WERI-Rb-1 (cell line): ENCODE results near the gene C3orf49.

Experiments used
- DNase-seq: peaks from one replicate; pipeline ENCODE4 v3.0.0-alpha.2; 2020
- H3K27ac ChIP-seq: fragments of 250-450 bp; sonication (Bioruptor Pico); 2 replicates; pipeline ENCODE4 v1.5.1; 2020; ENCODE audit warnings: mild to moderate bottlenecking, moderate library complexity
- H3K27me3 ChIP-seq: fragments of 250-450 bp; sonication (Bioruptor Pico); 2 replicates; pipeline ENCODE4 v1.5.1; 2021; ENCODE audit warnings: mild to moderate bottlenecking, low read depth, moderate library complexity; ENCODE audit not compliant: insufficient read depth, severe bottlenecking
- H3K36me3 ChIP-seq: fragments of 250-450 bp; sonication (Bioruptor Pico); 2 replicates; pipeline ENCODE4 v1.5.1; 2020; ENCODE audit warnings: mild to moderate bottlenecking, moderate library complexity
- H3K4me3 ChIP-seq: 2 replicates; pipeline ENCODE4 v1.5.1; 2011; ENCODE audit warnings: low read depth, mild to moderate bottlenecking, control low read depth, low read length
- H3K9me3 ChIP-seq: fragments of 250-450 bp; sonication (Bioruptor Pico); 2 replicates; pipeline ENCODE4 v1.5.1; 2021; ENCODE audit warnings: mild to moderate bottlenecking, moderate library complexity; ENCODE audit not compliant: severe bottlenecking
- CTCF ChIP-seq: IDR thresholded peaks from 2 replicates; pipeline ENCODE4 v1.5.1; 2011; ENCODE audit warnings: low read depth, mild to moderate bottlenecking, control low read depth, inconsistent platforms, low read length

C3orf49 gene

GRCh38 chr3:63863150-63864007, 44.3 kb downstream of the C3orf49 start, which contains the start of the genes ATXN7 and THOC7:
ATXN7 (plus strand) TSS chr3:63863867; CDS start chr3:63912599, 48,732 bp downstream.
THOC7 (minus strand) TSS chr3:63863805; CDS start chr3:63863790, 15 bp downstream.
- peak within 1 kb of the TSS; percentile 98 for H3K27ac ChIP-seq
- DNase-seq = peak; percentile 79
- H3K9me3 ChIP-seq = no peaks in the 10 kb centered on the region
- peaks cover 19% of the 10 kb centered on the region for H3K36me3 ChIP-seq
- H3K27me3 ChIP-seq = no peaks in the 10 kb centered on the region
- no peak for TF ChIP-seq CTCF
- peak within 1 kb of the TSS; percentile 97 for H3K4me3 ChIP-seq

GRCh38 chr3:63864008-63864964, 45.2 kb downstream of the C3orf49 start:
- Histone ChIP-seq H3K9me3 (no peaks in the 10 kb centered on the region), H3K36me3 (peaks cover 19% of the 10 kb centered on the region), H3K4me3 (peak overlapping the region; percentile 84), H3K27me3 (no peaks in the 10 kb centered on the region), H3K27ac (peak overlapping the region; percentile 86)
- peak; percentile 23 for DNase-seq
- no peak for TF ChIP-seq CTCF

- H3K36me3 ChIP-seq = peaks cover 19% of the 10 kb centered on the region
- no peaks in the 10 kb centered on the region for H3K9me3 ChIP-seq
- no peaks in the 10 kb centered on the region for H3K27me3 ChIP-seq
- H3K27ac ChIP-seq = no peak overlapping the region; the same call in 1 of the 2 replicates
- no peak for DNase-seq
- H3K4me3 ChIP-seq = peak overlapping the region; percentile 84
- no peak for TF ChIP-seq CTCF
Observed at GRCh38 chr3:63864965-63865327, 45.8 kb downstream of the C3orf49 start.

GRCh38 chr3:63867225-63867624, 48.1 kb downstream of the C3orf49 start:
- TF ChIP-seq CTCF = no peak
- Histone ChIP-seq H3K4me3 (no peak overlapping the region), H3K27ac (no peak overlapping the region), H3K9me3 (no peaks in the 10 kb centered on the region), H3K36me3 (peaks cover 19% of the 10 kb centered on the region), H3K27me3 (no peaks in the 10 kb centered on the region)
- DNase-seq = no peak

GRCh38 chr3:63869940-63870614, 51.0 kb downstream of the C3orf49 start:
- Histone ChIP-seq H3K36me3 (peaks cover 14% of the 10 kb centered on the region), H3K9me3 (no peaks in the 10 kb centered on the region), H3K27ac (no peak overlapping the region), H3K27me3 (no peaks in the 10 kb centered on the region), H3K4me3 (no peak overlapping the region)
- DNase-seq = no peak
- TF ChIP-seq CTCF = no peak
